ENCODE results near the gene CTF1.
A peak's percentile ranks its signal among the peaks of the same experiment; 100 is the strongest.

Gene CTF1

DNA sequence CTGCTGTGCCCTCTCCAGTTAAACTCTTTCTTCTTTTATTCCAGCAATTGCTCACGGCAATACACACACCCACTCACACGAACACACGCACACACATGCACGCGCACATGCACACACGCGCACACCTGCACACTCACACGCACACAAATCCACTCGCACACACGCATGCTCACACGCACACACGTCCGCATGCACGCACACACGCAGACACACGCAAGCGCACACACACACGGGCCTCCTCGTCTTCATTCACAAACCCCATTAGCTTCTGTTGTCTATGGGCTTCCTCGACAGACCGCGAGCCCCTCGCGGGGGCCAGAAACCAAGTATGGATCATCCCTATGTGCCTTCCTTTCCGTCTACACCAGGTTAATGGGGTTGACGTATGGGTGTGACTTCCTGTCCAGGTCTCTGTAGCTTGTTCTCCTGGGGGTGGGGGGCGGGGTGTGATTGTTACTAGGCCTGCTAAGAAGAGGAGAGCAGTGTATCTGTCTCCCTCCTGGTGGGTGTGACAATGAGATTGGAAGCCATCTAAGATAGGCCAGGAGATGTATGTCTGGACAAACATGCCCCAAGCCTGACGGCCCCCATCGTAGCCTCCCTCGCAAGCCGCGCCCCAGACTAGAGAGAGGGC, 670 bp upstream of the CTF1 start:
- Histone ChIP-seq H3K4me1 (ENCODE audit: insufficient read depth, low read length, poor library complexity, severe bottlenecking) (peaks cover 27% of the 10 kb centered on the region), H3K36me3 (ENCODE audit: insufficient read depth, low read length) (no peaks in the 10 kb centered on the region), H2AFZ (ENCODE audit: low read length) (no peak overlapping the region), H3K79me2 (ENCODE audit: insufficient read depth, low read length) (peaks cover 13% of the 10 kb centered on the region), H3K4me3 (ENCODE audit: low read length, poor library complexity, severe bottlenecking) (no peak overlapping the region), H3F3A (ENCODE audit: low read depth) (peaks cover 15% of the 10 kb centered on the region; the same call in 1 of the 2 replicates), H3K27me3 (ENCODE audit: insufficient read depth, low read length, poor library complexity, severe bottlenecking) (no peaks in the 10 kb centered on the region), H3K4me2 (ENCODE audit: low read depth, low read length, poor library complexity, severe bottlenecking) (no peak overlapping the region), H4K20me1 (ENCODE audit: insufficient read depth, low read length, poor library complexity, severe bottlenecking) (peaks cover 6% of the 10 kb centered on the region), H3K9me2 (replicated peaks; ENCODE audit: low read depth, low read length) (no peaks in the 10 kb centered on the region), H3K9ac (ENCODE audit: low read depth, low read length, poor library complexity, severe bottlenecking) (no peak overlapping the region), H3K9me3 (ENCODE audit: insufficient read depth, low read depth, low read length) (no peaks in the 10 kb centered on the region)
- TF ChIP-seq, protein P1, sequence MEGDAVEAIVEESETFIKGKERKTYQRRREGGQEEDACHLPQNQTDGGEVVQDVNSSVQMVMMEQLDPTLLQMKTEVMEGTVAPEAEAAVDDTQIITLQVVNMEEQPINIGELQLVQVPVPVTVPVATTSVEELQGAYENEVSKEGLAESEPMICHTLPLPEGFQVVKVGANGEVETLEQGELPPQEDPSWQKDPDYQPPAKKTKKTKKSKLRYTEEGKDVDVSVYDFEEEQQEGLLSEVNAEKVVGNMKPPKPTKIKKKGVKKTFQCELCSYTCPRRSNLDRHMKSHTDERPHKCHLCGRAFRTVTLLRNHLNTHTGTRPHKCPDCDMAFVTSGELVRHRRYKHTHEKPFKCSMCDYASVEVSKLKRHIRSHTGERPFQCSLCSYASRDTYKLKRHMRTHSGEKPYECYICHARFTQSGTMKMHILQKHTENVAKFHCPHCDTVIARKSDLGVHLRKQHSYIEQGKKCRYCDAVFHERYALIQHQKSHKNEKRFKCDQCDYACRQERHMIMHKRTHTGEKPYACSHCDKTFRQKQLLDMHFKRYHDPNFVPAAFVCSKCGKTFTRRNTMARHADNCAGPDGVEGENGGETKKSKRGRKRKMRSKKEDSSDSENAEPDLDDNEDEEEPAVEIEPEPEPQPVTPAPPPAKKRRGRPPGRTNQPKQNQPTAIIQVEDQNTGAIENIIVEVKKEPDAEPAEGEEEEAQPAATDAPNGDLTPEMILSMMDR (conservative IDR thresholded peaks at IDR 0.05; ENCODE audit: low read length) = no peak
- TF ChIP-seq EZH2phosphoT487 (IDR thresholded peaks at IDR 0.05; ENCODE audit: borderline replicate concordance) = no peak

DNA sequence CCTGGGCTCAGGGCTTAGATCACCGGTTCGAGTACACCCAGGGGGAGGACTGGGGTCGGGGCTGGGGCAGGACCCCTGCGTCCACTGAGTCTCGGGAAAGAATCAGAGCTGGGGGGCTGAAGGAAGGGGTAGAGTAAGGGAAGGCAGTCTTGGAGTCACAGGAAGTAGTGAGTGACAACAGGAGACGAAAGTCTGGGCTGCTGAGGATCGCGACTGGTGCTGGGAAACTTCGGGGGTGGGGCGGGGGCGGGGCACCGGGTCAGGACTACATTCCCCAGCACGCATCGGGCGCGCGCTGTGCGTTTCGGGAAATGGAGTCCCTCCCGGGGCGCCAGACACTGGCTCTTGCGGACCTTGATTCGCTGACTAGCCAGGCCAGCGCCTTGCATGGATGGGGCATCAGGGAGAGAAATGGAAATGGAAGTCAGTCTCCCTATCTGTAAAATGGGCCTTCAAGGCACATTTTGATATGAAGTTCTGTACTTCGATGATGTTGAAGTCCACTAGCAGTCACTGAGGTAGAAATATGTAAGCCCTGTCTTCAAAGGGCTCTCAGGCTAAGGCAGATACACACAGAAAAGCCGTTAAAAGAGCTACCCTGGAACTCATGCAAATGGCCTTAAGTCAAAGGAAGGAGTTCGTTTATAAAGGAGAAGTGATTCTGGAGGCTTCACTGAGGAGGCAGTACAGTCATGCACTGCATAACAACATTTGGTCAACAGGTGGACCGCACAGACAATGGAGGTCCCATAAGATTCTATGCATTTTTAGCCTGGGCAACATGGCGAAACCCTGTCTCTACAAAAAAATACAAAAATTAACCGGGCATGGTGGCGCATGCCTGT, 697 bp downstream of the CTF1 start:
- Histone ChIP-seq H4K20me1 (ENCODE audit: insufficient read depth, low read length, poor library complexity, severe bottlenecking) (peaks cover 6% of the 10 kb centered on the region), H3K9ac (ENCODE audit: low read depth, low read length, poor library complexity, severe bottlenecking) (peak overlapping the region; percentile 41), H3K36me3 (ENCODE audit: insufficient read depth, low read length) (no peaks in the 10 kb centered on the region), H3K9me2 (replicated peaks; ENCODE audit: low read depth, low read length) (no peaks in the 10 kb centered on the region), H3K9me3 (ENCODE audit: insufficient read depth, low read depth, low read length) (no peaks in the 10 kb centered on the region), H3K4me2 (ENCODE audit: low read depth, low read length, poor library complexity, severe bottlenecking) (peak overlapping the region; percentile 46), H3K79me2 (ENCODE audit: insufficient read depth, low read length) (peaks cover 13% of the 10 kb centered on the region), H2AFZ (ENCODE audit: low read length) (peak overlapping the region; percentile 75), H3K27me3 (ENCODE audit: insufficient read depth, low read length, poor library complexity, severe bottlenecking) (no peaks in the 10 kb centered on the region), H3F3A (ENCODE audit: low read depth) (peaks cover 15% of the 10 kb centered on the region; the same call in 1 of the 2 replicates), H3K4me3 (ENCODE audit: low read length, poor library complexity, severe bottlenecking) (peak overlapping the region; percentile 46), H3K4me1 (ENCODE audit: insufficient read depth, low read length, poor library complexity, severe bottlenecking) (peaks cover 33% of the 10 kb centered on the region)
- TF ChIP-seq, protein P1 (conservative IDR thresholded peaks at IDR 0.05; ENCODE audit: low read length) = no peak
- no peak for TF ChIP-seq EZH2phosphoT487 (IDR thresholded peaks at IDR 0.05; ENCODE audit: borderline replicate concordance)

DNA sequence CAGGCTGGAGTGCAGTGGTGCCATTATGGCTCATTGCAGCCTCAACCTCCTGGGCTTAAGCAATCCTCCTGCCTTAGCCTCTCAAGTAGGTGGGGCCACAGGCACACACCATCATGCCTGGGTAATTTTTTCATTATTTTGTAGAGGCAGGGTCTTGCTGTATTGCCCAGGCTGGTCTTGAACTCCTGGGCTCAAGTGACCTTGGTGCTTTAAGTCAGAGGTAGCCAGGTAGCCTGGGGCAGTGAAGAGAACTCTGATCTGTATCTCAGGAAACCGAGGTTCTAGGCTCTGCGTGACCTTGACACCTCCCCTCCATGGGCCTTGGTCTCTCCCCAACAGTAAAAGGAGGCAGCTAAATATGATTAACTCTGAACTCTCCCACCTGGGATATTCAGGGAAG, 3.4 kb downstream of the CTF1 start:
- H3K36me3 ChIP-seq (ENCODE audit: insufficient read depth, low read length) = no peaks in the 10 kb centered on the region
- H4K20me1 ChIP-seq (ENCODE audit: insufficient read depth, low read length, poor library complexity, severe bottlenecking) = no peaks in the 10 kb centered on the region
- peaks cover 29% of the 10 kb centered on the region for H3F3A ChIP-seq (ENCODE audit: low read depth)
- no peaks in the 10 kb centered on the region for H3K27me3 ChIP-seq (ENCODE audit: insufficient read depth, low read length, poor library complexity, severe bottlenecking)
- no peak overlapping the region for H3K4me3 ChIP-seq (ENCODE audit: low read length, poor library complexity, severe bottlenecking)
- no peak overlapping the region for H3K9ac ChIP-seq (ENCODE audit: low read depth, low read length, poor library complexity, severe bottlenecking)
- TF ChIP-seq, protein P1 (conservative IDR thresholded peaks at IDR 0.05; ENCODE audit: low read length) = no peak
- TF ChIP-seq EZH2phosphoT487 (IDR thresholded peaks at IDR 0.05; ENCODE audit: borderline replicate concordance) = no peak
- H3K4me2 ChIP-seq (ENCODE audit: low read depth, low read length, poor library complexity, severe bottlenecking) = no peak overlapping the region
- H2AFZ ChIP-seq (ENCODE audit: low read length) = no peak overlapping the region
- no peaks in the 10 kb centered on the region for H3K9me3 ChIP-seq (ENCODE audit: insufficient read depth, low read depth, low read length)
- peaks cover 39% of the 10 kb centered on the region for H3K4me1 ChIP-seq (ENCODE audit: insufficient read depth, low read length, poor library complexity, severe bottlenecking)
- no peaks in the 10 kb centered on the region for H3K79me2 ChIP-seq (ENCODE audit: insufficient read depth, low read length)
- no peaks in the 10 kb centered on the region for H3K9me2 ChIP-seq (replicated peaks; ENCODE audit: low read depth, low read length)

Measured in Loucy (cell line).